Measurements from ENCODE around the gene ALS2CL.

ALS2CL gene

GRCh38 chr3:46626039-46626438 lies 67.4 kb downstream of the ALS2CL start:
- Histone ChIP-seq H2BK120ac (ENCODE audit: low read depth, low read length) (no peak overlapping the region), H3K18ac (ENCODE audit: low read length) (no peak overlapping the region), H3K79me1 (ENCODE audit: low read depth, low read length) (no peaks in the 10 kb centered on the region), H2AFZ (ENCODE audit: low read length) (no peak overlapping the region), H3K4me3 (ENCODE audit: low read length in 2 of 2) (no peak overlapping the region), H3K4ac (ENCODE audit: low read length) (no peak overlapping the region), H3K14ac (ENCODE audit: low read length) (no peak overlapping the region), H2BK12ac (ENCODE audit: low read length) (no peak overlapping the region), H3K9ac (ENCODE audit: low read depth, low read length, poor library complexity) (no peak overlapping the region), H2BK15ac (ENCODE audit: low read length) (no peak overlapping the region), H3K36me3 (replicated peaks in 1 of 2; ENCODE audit: control insufficient read depth in 2 of 2, insufficient read depth in 2 of 2, low read length in 2 of 2) (no peaks in the 10 kb centered on the region), H3K4me1 (ENCODE audit: control insufficient read depth in 2 of 2, insufficient read depth in 1 of 2, low read depth in 1 of 2, low read length in 2 of 2) (peaks cover 0 to 15% of the 10 kb centered on the region in 2 donors), H2AK5ac (ENCODE audit: low read depth, low read length) (no peak overlapping the region), H3K27ac (replicated peaks; ENCODE audit: low read length) (no peak overlapping the region), H3K23ac (ENCODE audit: low read depth, low read length, poor library complexity) (no peak overlapping the region), H4K8ac (ENCODE audit: low read depth, low read length) (no peak overlapping the region), H3K9me3 (replicated peaks in 1 of 2; ENCODE audit: control insufficient read depth in 2 of 2, insufficient read depth in 1 of 2, low read depth in 1 of 2, low read length in 2 of 2) (no peaks in the 10 kb centered on the region), H2BK5ac (ENCODE audit: low read length) (no peak overlapping the region), H4K91ac (ENCODE audit: low read depth, low read length, poor library complexity) (no peak overlapping the region), H3K4me2 (ENCODE audit: insufficient read depth, low read length, poor library complexity, severe bottlenecking) (no peak overlapping the region), H3K27me3 (ENCODE audit: control insufficient read depth in 3 of 3, insufficient read depth in 3 of 3, low read depth in 1 of 3, low read length in 3 of 3) (no peaks in the 10 kb centered on the region)
- no CpG with 5 or more reads among the region's 4 CpGs for WGBS, 2 donors (ENCODE audit: extremely low coverage in 2 of 2, insufficient read length in 2 of 2, insufficient replicate concordance in 1 of 2)
- DNase-seq (ENCODE audit: low spot score) = no peak

DNA sequence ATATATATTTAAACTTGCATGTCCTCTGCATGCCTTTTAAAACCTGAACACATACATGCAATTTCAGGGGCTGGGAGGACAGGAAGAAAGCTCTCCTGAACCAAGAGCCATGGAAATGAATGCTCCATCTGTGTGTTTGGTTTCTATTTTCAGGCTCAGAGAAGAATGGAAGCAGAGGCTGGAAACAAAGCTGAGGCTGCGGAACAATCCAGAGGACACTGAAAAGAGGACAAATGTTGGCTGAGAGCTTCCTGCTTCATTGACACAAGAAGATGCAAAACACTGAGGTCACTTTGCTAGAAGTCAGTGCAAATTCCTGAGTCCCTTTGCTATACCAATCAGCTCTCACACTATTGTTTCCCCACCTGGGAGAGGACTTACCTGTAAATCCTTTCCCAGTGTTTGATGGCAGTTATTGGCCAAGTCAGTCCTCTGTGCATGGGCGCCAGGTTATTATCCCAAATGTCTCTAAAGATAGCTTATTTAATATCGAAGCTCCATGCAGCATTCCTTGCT lies 68.4 kb downstream of the ALS2CL start:
- Histone ChIP-seq H2BK120ac (ENCODE audit: low read depth, low read length) (no peak overlapping the region), H2BK12ac (ENCODE audit: low read length) (no peak overlapping the region), H3K9ac (ENCODE audit: low read depth, low read length, poor library complexity) (no peak overlapping the region), H3K79me1 (ENCODE audit: low read depth, low read length) (no peaks in the 10 kb centered on the region), H3K18ac (ENCODE audit: low read length) (no peak overlapping the region), H3K27me3 (ENCODE audit: control insufficient read depth in 3 of 3, insufficient read depth in 3 of 3, low read depth in 1 of 3, low read length in 3 of 3) (no peaks in the 10 kb centered on the region), H3K23ac (ENCODE audit: low read depth, low read length, poor library complexity) (no peak overlapping the region), H2BK5ac (ENCODE audit: low read length) (no peak overlapping the region), H4K8ac (ENCODE audit: low read depth, low read length) (no peak overlapping the region), H4K91ac (ENCODE audit: low read depth, low read length, poor library complexity) (no peak overlapping the region), H3K4me2 (ENCODE audit: insufficient read depth, low read length, poor library complexity, severe bottlenecking) (no peak overlapping the region), H2BK15ac (ENCODE audit: low read length) (no peak overlapping the region), H3K9me3 (replicated peaks in 1 of 2; ENCODE audit: control insufficient read depth in 2 of 2, insufficient read depth in 1 of 2, low read depth in 1 of 2, low read length in 2 of 2) (no peaks in the 10 kb centered on the region), H2AK5ac (ENCODE audit: low read depth, low read length) (no peak overlapping the region), H3K4me1 (ENCODE audit: control insufficient read depth in 2 of 2, insufficient read depth in 1 of 2, low read depth in 1 of 2, low read length in 2 of 2) (peaks cover 0 to 13% of the 10 kb centered on the region in 2 donors), H3K36me3 (replicated peaks in 1 of 2; ENCODE audit: control insufficient read depth in 2 of 2, insufficient read depth in 2 of 2, low read length in 2 of 2) (no peaks in the 10 kb centered on the region), H3K14ac (ENCODE audit: low read length) (no peak overlapping the region), H2AFZ (ENCODE audit: low read length) (no peak overlapping the region), H3K4me3 (ENCODE audit: low read length in 2 of 2) (no peak overlapping the region), H3K27ac (replicated peaks; ENCODE audit: low read length) (no peak overlapping the region), H3K4ac (ENCODE audit: low read length) (no peak overlapping the region)
- no peak for DNase-seq (ENCODE audit: low spot score)
- no CpG with 5 or more reads among the region's 3 CpGs for WGBS, 2 donors (ENCODE audit: extremely low coverage in 2 of 2, insufficient read length in 2 of 2, insufficient replicate concordance in 1 of 2)

GRCh38 chr3:46624533-46624932 lies 68.9 kb downstream of the ALS2CL start:
- H2AFZ ChIP-seq (ENCODE audit: low read length) = no peak overlapping the region
- H2AK5ac ChIP-seq (ENCODE audit: low read depth, low read length) = no peak overlapping the region
- H3K18ac ChIP-seq (ENCODE audit: low read length) = no peak overlapping the region
- no peak overlapping the region for H3K4ac ChIP-seq (ENCODE audit: low read length)
- H4K91ac ChIP-seq (ENCODE audit: low read depth, low read length, poor library complexity) = no peak overlapping the region
- no peaks in the 10 kb centered on the region for H3K27me3 ChIP-seq (ENCODE audit: control insufficient read depth in 3 of 3, insufficient read depth in 3 of 3, low read depth in 1 of 3, low read length in 3 of 3)
- H4K8ac ChIP-seq (ENCODE audit: low read depth, low read length) = no peak overlapping the region
- H3K4me3 ChIP-seq (ENCODE audit: low read length in 2 of 2) = no peak overlapping the region
- H3K79me1 ChIP-seq (ENCODE audit: low read depth, low read length) = no peaks in the 10 kb centered on the region
- no peaks in the 10 kb centered on the region for H3K9me3 ChIP-seq (replicated peaks in 1 of 2; ENCODE audit: control insufficient read depth in 2 of 2, insufficient read depth in 1 of 2, low read depth in 1 of 2, low read length in 2 of 2)
- no peak overlapping the region for H3K9ac ChIP-seq (ENCODE audit: low read depth, low read length, poor library complexity)
- no peak for DNase-seq (ENCODE audit: low spot score)
- no peak overlapping the region for H3K14ac ChIP-seq (ENCODE audit: low read length)
- H3K4me1 ChIP-seq (ENCODE audit: control insufficient read depth in 2 of 2, insufficient read depth in 1 of 2, low read depth in 1 of 2, low read length in 2 of 2) = peaks cover 0 to 12% of the 10 kb centered on the region in 2 donors
- no CpG with 5 or more reads among the region's 2 CpGs for WGBS, 2 donors (ENCODE audit: extremely low coverage in 2 of 2, insufficient read length in 2 of 2, insufficient replicate concordance in 1 of 2)
- H2BK5ac ChIP-seq (ENCODE audit: low read length) = no peak overlapping the region
- no peaks in the 10 kb centered on the region for H3K36me3 ChIP-seq (replicated peaks in 1 of 2; ENCODE audit: control insufficient read depth in 2 of 2, insufficient read depth in 2 of 2, low read length in 2 of 2)
- no peak overlapping the region for H2BK15ac ChIP-seq (ENCODE audit: low read length)
- H3K23ac ChIP-seq (ENCODE audit: low read depth, low read length, poor library complexity) = no peak overlapping the region
- no peak overlapping the region for H2BK120ac ChIP-seq (ENCODE audit: low read depth, low read length)
- no peak overlapping the region for H2BK12ac ChIP-seq (ENCODE audit: low read length)
- H3K4me2 ChIP-seq (ENCODE audit: insufficient read depth, low read length, poor library complexity, severe bottlenecking) = no peak overlapping the region
- H3K27ac ChIP-seq (replicated peaks; ENCODE audit: low read length) = no peak overlapping the region

DNA sequence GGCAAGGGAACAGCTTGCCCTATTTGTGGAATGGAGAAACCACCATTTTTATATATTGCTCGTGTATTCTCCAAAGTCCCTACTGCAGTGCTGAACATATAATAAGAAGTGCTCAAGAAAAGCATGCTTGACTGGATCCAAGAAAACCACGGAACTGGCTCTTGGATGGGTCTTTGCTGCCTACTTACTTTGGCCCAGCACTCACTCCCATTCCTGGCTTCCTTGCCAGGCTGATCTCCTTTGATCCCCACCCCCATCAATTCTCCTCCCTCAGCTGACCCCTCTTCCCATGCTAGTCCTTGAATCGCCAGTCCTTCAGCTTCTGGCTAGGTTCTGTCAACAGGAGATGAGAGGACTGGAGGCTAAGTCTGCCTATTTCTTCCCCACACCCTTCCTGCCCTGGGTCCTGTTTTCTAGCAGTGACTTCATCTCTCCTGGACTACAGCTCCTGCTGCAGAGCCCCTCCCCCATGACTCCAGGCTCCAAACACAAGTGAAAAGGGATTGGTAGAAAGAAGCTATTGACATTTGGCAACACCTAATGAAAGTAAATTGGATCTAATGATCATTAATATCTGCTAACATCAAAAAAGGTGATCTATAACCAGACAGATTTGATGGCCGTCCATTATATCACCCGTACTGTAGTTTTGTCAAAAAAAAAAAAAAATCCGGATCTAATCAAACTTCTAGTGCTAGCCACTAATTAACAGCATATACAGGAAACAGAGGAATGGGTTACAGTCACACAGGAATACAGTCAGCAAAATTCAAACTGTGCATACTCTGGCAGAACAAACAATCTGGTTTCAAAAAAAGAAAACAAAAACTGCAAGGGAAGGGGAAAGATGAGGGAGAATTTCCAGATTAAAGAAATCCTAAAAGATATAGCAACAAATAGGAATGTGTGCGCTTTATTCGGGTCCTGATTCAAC lies 73.4 kb downstream of the ALS2CL start:
- no peaks in the 10 kb centered on the region for H3K79me1 ChIP-seq (ENCODE audit: low read depth, low read length)
- no peak for DNase-seq (ENCODE audit: low spot score)

More for the DNA sequence above, 73.4 kb downstream of the ALS2CL start:
- Histone ChIP-seq H3K18ac (ENCODE audit: low read length) (peak overlapping the region; percentile 15), H2BK15ac (ENCODE audit: low read length) (no peak overlapping the region), H4K91ac (ENCODE audit: low read depth, low read length, poor library complexity) (no peak overlapping the region), H2AFZ (ENCODE audit: low read length) (no peak overlapping the region), H3K9ac (ENCODE audit: low read depth, low read length, poor library complexity) (no peak overlapping the region), H3K36me3 (replicated peaks in 1 of 2; ENCODE audit: control insufficient read depth in 2 of 2, insufficient read depth in 2 of 2, low read length in 2 of 2) (no peaks in the 10 kb centered on the region), H4K8ac (ENCODE audit: low read depth, low read length) (no peak overlapping the region), H3K23ac (ENCODE audit: low read depth, low read length, poor library complexity) (no peak overlapping the region), H3K27ac (replicated peaks; ENCODE audit: low read length) (no peak overlapping the region), H2BK12ac (ENCODE audit: low read length) (no peak overlapping the region), H3K4me2 (ENCODE audit: insufficient read depth, low read length, poor library complexity, severe bottlenecking) (no peak overlapping the region), H3K9me3 (replicated peaks in 1 of 2; ENCODE audit: control insufficient read depth in 2 of 2, insufficient read depth in 1 of 2, low read depth in 1 of 2, low read length in 2 of 2) (no peaks in the 10 kb centered on the region), H2BK120ac (ENCODE audit: low read depth, low read length) (no peak overlapping the region), H3K4me1 (ENCODE audit: control insufficient read depth in 2 of 2, insufficient read depth in 1 of 2, low read depth in 1 of 2, low read length in 2 of 2) (peaks cover 0 to 5% of the 10 kb centered on the region in 2 donors), H2BK5ac (ENCODE audit: low read length) (no peak overlapping the region), H3K4me3 (ENCODE audit: low read length in 2 of 2) (no peak overlapping the region), H3K4ac (ENCODE audit: low read length) (no peak overlapping the region), H3K14ac (ENCODE audit: low read length) (no peak overlapping the region), H3K27me3 (ENCODE audit: control insufficient read depth in 3 of 3, insufficient read depth in 3 of 3, low read depth in 1 of 3, low read length in 3 of 3) (no peaks in the 10 kb centered on the region), H2AK5ac (ENCODE audit: low read depth, low read length) (no peak overlapping the region)
- WGBS, 2 donors (ENCODE audit: extremely low coverage in 2 of 2, insufficient read length in 2 of 2, insufficient replicate concordance in 1 of 2) = no CpG with 5 or more reads among the region's 8 CpGs
